Fibroblast of skin of left biceps (primary cell): ENCODE data around the gene BAIAP2L2.
A peak's percentile ranks its signal among the peaks of the same experiment; 100 is the strongest.

ENCODE experiments used
- DNase-seq, 2 experiments: peaks; one replicate each; pipeline ENCODE4 v3.0.0-alpha.2; 2013; ENCODE audit warnings: low read depth in 2 of 2

BAIAP2L2 gene

DNA sequence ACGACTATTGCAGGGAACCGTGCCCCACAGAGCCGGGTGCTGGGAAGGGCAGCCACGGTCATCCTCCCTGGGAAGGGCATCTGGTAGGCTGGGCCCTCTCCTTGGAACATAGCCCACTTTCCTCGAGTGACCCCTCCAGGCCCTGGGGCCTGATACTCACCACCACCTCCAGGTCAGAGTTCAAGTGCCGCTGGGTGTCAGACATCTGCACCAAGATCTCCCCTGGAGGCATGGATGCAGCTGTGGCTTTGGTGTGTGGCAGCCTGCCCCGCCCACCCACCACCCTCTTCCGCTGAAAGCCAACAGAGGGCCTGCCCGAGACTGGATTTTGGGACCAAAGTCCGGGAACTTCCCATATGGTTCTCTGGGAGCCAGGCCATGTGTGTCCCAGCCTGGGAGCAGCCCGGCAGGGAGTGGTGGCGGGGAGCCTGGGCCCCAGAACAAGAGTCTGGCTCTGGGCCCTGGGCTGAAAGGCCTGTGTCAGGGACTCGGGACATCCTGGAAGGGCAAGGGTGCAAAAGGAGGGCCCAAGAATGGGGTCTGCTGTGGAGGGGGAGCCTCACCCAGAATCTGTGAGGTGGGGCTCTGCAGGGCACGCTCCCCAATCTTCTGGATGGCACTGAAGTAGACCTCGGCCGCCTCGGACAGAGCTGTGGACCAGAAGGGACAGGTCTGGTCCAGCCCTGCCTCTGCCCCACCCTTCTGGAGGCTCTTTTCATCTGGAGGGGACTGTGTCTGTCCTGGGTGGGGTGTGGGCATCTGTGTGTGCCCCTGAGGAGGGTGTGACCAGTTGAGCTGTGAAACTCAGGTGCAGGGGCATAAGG, 2.6 kb downstream of the BAIAP2L2 start:
- DNase-seq, result no peak

DNA sequence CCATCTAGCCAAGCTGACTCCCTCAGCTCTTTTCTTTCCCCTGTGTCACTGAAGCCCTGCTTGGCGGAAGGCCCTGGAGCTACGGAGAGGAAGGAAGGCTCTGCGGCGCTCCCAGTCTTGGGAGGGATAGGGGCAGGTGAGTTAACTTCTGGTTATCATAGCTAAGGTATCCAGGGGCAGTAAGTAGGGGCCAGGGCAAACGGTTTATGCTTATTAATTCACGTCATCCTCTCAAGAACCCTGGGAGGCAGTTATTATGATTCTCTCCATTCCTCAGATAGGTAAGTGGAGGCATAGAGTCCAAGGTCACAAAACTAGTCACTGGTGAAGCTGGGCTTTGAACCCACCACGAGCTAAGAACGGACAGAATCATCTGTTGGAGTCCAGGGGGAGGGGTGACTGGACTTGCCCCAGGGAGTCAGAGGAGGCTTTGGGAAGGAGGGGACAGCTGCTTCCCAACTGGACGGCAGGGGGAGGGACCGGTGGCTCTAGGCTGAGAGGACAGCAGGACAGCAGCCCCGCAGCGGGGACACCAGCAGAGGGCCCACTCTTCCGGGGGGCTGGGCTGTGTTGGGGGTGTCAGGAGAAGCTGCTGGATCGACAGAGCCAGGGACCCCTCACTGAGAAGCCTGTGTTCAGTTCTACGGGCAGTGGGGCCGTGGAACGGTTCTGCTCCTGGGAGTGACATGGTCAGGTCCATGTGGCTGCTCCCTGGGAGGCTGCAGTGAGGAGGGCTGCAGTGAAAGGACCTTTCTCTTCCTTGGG, 3.5 kb downstream of the BAIAP2L2 start:
- no peak for DNase-seq

DNA sequence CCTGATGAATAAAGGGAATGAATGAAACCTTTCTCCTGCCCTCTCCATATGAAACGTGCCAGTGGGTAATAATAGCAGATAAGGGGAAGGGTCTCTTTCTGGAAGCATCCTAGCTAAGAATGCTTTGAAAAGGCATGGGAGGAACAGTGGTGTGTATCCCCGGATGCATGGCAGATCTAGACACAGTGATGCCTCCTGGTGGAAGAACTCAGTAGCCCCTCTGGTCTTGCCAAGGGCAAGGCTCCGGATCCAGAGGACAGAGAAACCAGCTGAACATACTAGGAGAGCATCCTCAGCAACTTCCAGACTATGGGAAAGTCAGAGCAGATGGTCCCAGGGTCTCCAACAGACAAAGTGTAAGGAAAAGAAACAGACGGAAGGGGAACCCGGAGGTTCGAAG, 6.4 kb downstream of the BAIAP2L2 start:
- DNase-seq, result no peak

DNA sequence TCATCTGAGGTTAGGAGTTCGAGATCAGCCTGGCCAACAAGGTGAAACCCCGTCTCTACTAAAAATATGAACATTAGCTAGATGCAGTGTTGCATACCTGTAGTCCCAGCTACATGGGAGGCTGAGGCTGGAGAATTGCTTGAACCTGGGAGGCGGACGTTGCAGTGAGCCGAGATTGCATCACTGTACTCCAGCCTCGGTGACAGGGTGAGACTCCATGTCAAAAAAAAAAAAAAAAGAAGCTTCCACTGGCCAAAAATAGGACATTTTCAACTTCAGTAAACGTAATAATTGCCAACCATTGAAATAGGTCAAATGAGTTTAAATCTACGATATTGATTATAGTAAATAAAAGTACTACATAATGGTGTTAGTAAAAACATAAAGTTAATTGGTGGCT, 6.8 kb downstream of the BAIAP2L2 start:
- DNase-seq, result no peak

DNA sequence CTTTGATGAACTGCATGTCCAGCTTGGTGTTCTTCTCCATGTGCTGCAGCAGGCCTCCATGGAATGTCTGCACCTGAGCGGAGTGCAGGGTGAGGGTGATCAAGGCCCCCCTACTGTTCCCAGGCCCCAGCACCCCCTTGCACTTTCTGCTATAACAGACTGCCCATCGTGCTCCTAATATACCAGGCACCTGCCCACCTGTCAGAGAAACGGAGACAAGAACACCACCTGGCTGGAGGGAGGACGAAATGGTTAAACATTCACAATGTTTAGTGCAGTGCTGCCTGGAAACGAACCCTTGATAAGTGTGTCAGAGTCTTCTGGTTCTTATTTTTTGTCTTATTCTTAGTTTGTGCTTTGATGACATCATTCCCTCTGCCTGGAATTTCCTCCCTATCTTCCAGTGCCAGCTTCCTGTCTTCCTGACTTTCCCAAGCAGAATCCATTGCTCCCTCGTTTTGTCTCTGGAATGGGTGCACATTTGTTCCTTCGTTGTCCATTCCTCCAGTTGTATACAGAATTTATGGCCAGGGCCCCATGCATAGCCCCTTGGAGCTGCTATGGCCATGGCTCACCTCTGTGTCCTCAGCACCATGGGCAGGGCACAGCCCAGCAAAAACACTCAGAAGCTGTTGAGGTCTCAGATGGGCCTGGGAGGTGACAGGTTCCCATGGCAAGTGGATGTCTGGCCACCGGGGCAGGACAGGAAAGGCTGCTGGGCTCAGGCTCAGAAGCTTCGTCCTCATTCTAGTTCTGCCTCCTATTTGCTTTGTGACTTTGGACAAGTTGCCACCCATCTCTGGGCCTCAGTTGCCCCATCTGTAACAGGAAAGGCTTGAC, 11.9 kb downstream of the BAIAP2L2 start:
- DNase-seq, result peak in 1 of 2 experiments; percentile 12

DNA sequence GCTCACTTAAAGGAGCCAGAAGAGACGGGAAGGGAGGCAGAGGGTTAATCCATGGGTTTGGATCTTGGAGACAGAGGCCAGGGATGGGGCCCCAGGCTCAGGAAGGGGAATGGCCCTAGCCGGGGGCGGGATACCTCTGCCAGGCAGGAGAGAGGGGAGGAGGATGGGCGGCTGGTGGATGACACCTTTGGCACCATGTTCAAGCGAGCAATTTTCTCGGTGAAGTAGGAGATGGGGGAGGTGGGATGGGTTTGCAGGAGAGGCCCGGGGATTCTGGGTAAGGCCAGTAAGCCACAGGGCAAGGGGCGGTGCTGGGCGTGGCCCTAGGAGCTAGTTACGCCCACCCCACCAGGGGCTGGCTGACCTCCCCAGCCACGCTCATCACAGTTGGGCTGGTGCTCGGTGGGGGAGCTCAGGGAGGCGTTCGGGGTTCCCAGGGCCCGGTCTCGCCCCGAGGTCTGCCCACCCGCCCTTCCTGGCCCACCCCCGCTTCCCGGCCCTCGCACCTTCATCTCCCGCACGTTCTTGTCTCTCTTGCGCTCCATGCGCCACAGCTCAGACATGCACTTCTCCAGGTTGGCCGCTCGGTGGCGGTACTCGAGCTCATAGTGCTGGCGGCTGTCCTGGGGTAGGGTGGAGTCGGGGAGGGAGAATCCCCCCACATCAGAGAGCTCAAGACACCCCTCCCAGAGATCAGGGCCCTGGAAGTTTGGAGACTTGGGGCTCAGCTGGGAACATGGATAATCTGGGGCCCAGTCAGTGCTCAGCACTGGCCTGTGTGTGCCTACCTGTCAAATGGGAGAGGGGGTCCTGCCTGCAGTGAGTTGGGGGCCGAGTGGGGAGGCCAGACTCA, 12.7 kb downstream of the BAIAP2L2 start:
- DNase-seq, result no peak

DNA sequence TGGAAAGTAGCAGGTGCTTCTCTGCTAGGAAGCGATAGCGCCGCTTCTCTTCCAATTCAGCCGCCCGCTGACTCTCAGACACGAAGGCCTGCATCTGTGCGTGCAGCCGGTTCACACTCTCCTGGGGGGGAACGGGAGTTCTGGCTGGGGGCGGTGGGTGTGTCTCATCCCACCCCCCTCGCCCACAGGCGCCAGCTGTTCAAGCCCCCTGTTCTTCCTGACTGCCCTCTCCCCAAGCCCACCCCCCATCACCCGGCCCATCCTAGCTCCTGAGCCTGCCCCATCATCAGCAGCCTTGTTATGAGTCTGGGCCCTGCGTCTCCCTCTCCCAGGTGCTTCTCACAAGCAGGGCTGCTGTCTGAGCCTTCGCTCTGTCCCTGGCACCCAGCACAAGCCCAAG, 13.4 kb downstream of the BAIAP2L2 start:
- no peak for DNase-seq

DNA sequence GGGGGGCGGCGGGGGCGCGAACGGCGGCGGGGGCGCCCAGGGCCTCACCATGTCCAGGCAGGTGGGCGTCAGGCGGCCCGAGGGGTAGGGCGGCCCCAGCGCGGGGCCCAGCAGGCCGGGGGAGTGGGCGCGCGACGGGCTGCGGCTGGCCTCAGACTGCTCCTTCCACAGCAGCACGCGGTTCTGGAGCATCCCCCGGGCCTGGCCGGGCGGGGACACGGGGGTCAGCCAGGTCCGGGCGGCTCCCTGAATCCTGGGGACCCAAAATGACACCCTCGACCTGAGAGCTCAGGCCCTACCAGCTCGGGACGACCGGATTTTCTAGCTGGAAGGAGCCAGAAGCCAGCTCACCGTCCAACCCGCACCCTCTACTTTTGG, 21.0 kb downstream of the BAIAP2L2 start:
- DNase-seq, result no peak

DNA sequence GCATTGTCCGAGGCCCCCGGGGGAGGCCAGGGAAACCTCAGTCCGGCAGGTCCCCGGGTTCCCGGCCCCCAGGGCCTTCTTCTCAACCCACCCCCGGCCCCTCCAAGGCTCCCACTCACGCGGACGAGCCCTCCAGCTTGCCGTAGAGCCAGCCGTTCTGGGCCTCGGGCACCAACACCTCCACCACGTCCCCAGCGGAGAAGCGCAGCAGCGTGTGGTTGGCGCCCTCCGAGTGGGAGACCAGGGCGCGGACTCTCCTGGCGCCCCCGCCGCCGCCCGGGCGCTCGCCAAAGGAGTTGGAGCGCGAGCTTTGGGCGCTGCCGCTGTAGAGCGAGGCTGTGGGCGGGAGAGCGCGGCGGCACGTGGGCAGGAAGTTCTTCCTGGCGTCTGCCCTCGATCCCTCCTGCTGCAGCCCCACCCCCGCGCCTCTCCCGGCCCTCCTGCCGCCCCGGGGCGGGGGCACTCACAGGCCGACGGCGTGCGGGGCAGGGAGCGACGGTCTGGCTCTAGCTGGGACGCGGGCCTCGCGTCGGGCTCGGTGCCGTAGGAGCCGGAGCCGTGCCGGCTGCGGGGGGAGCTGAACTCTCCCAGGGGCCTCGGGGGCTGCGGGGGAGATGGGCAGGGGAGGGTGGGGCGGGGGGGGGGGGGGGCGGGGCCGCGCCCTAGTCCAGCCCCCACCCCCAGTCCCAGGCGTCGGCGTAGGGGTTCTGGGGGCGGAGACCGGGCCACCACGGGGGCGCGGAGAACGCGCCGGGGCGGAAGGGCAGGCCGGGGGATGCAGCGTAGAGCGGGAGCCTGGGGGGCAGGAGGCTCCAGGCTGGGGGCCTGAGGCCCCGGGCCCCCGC, 21.6 kb downstream of the BAIAP2L2 start:
- no peak for DNase-seq

DNA sequence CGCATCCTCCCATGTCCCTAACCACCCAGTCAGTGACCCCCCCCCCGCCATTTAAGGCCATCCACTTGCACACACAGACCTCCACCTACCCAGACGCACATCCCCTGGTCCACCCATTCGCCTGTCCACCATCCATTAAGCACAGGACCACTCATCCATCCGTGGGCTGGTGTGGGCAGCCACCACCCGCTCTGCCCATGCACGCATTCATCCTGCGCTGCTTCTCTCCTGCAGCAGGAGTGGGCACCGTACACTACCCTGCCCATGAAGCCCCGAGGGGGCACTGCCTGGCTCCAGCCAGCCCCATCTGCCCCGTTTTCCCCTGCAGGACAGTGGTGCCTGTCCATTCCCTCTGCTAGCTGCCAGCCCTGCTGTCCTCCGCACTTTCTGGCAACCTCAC, 22.6 kb downstream of the BAIAP2L2 start:
- DNase-seq, result no peak

DNA sequence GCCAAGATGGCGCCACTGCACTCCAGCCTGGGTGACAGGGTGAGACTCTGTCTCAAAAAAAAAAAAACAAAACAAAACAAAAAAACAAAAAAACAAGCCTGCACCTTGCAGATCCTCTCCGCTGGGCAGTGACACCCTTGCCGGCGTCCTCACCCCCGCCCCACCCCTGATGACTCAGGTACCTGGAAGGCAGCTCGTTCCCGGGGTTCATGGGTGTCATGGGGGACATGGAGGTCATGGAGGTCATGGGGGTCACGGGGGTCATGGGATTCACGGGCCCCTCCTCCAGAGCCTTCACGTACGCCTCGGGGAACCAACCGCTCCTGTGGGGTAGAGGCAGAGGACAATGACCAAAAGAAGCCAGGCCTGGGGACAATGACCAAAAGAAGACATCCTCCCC, 23.5 kb downstream of the BAIAP2L2 start:
- no peak for DNase-seq

DNA sequence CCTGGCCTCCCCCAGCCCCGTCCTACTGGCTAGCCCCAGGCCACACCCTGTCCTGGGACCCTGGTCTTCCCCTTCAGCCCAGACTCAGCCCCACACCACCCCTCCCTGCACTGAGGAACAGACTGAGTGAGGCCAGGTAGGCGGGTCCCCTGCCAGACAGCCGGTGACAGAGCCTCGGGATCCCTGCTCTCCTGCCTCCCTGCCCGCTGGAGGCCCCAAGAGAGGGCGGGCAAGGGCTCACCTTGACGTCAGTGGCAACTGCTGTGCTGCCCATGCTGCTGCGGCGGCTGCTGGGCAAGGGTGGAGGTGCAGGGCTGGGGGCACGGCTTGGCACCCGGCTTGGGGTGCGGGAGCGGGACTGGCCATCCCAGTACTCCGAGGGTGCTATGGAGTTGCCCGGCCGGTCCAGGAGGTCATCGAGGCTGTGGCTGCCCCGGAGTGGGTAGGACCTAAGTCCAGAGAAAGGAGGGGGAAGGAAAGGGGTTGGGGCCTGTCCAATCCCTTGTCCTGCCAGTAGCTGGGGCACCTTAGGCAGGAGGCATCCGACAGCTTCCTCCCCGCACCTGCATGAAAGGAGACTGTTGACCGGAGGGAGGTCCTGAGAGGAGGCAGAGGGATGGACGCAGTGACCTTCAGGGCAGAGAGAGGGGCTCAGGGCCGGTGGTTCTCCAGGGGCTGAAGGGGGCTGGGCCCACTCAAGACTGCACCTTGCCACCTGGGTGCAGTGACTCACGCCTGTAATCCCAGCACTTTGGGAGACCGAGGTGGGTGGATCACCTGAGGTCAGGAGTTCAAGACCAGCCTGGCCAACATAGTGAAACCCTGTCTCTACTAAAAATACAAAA, 24.3 kb downstream of the BAIAP2L2 start:
- no peak for DNase-seq

DNA sequence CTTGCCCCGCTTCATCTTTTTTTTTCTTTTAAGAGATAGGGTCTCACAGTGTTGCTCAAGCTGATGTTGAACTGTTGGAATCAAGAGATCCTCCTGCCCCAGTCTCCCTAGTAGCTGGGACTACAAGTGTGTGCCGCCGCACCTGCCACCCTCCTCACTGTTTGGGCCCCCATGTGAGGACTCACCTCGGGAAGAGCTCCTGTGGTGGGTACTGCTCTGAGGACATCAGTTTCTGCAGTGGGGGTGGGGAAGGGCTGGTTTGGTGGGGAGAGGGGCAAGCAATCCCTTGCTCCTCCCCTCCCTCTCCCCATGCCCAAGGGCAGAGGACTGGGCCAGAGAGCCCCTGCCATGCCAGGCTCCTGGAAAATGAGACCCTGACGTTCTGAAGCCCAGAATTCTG, 25.0 kb downstream of the BAIAP2L2 start:
- DNase-seq, result no peak

DNA sequence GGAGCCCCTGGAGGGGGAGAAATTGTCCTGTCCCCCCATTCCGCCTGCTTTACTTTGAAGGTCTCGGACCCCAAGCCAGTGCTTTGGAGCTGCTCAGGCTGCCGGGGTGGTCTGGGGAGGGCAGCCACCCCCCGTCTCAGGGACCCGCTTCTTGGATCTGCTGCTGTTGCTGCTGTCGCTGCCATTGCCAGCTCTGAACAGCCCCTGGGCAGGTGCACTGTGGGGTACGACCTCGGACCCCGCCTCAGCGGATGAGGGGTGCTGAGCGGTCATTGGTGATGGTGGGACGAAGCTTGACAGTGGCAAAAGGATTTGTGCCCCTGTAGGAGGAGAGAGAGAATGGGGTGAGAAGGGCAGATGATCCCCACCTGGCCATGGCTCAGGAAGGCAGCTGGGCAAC, 25.4 kb downstream of the BAIAP2L2 start:
- no peak for DNase-seq

DNA sequence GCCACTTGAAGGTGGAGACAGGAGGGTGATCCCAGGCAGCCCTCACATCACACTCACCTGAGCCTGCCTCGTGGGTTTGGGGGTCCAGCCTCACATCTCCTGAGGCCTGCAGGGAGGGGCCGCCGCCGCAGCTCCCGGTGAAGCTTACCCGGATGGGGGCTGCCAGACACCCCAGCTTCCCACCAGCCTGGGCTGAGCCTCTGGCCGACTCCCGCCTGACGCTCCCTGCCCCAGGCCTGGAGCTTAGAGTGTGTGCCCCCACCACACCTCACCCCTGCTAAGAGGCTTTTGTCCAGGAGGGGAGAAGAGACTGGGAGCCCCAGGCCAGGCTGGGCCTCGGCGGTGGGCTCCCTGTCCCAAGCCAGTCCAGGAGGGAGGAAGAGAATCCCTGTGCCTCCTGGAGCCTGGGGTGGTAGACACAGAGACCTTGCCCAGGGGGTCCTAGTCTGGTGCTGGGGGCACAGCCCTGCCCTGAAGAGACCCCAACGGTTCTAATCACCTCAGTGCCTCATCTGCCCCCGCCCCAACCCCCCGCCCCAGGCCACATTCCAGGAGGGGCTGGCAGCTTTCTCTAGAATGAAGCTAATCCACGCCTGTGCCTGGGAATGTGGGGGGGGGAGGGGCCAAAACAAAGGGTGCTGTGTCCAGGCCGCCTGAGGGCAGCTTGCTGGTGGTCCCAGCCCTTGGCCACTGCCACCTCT, 26.4 kb downstream of the BAIAP2L2 start, which contains the start of gene SLC16A8:
SLC16A8 (minus strand) TSS at position 254 of the 701 bp plus-strand sequence. CDS start 1,311 bp downstream, outside the sequence.
- DNase-seq, result no peak

DNA sequence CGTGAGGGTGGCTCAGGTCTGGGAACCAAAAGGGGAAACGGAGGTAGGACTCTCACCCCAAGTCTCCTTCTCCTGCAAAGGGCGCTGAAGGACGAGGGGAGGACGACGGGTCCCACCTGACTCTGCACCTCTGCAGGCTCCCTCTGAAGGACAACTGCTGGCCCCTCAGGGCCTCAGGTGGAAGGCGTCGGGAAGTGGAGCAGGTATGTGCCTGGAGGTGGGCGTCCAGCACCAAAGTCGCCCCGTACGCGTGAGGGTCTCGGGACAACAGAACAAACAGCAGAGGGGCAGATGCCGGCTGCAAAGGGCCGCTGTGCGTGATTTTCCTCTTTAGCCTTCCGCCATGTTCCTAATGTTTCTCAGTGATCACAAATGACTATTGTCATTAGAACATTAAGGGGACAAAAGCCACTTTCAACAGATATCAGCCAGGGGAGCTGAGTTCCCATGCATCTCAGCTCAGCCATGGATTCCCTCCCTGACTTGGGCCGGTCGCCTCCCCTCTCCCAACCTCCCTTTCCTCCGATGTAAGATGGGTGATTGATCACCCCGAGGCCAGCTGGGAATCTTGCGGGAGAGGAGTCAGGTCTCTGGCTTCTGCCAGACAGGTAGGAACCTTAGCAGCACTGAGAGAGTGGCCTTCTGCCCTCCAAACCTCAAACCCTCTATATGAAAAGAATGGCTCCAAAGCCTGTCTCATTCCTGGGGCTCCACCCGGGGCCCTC, 27.3 kb downstream of the BAIAP2L2 start:
- no peak for DNase-seq

DNA sequence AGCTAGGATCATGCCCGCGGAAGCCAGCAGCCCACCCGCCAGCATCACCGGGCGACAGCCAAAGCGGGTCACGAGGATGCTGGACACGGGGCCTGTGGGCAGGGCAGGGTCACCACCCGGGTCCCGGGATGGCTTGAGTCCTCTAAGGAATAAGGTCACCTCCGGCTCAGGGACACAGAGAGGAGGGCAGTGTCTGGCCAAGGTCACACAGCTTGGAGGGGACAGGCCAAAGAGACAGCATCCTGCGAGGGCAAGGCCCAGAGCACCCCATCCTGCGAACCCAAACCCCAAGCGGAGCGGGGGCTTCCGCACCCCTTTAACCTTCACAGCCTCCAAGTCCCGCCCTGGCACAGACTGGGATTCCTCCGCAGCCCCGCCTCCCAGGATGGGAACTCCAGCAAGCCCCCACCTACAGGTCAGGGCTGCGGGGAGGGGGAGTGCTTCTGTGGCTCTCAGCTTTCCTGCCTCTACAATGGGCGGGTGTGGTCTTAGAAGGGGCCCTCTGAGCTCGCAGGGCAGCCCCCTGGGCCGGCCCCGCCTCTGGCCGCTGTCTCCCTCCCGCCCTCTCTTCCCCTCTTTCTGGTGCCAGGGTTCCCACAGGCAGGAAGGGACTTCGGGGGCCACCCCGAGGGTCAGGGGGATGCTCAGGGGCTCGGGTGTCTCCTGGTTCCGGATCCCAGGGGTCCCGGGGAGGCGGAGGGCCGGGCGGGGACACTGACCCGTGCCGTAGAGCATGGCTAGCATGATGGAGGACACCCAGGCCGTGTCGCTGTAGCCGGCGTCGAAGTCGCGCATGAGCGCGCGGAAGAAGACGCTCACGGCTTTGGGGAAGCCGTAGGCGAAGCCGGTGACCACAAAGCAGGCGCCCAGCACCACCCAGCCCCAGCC, 28.3 kb downstream of the BAIAP2L2 start:
- DNase-seq, result no peak
